ENCODE data around the gene N4BP2L2.

DNA sequence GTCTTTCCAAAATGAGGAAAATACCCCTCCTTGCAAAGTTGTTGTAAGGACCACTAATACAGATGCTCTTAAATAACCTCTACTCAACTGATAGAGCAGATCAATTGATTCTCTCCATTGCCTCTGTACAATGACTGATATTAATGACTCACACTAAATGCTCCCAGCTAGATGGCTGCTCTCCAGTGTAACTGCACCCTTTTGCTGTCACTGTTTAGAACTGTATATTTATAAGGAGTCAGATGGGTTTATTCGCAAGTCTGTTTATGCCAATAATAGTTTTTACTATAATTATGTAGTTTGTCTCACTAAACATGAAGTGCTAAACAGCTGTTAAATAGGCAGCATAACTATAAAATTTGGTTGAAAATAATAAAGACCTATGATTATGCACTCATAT lies 89.6 kb downstream of the N4BP2L2 start:
- TF ChIP-seq HNF4A (conservative IDR thresholded peaks at IDR 0.05) (no peak), TAF1 (conservative IDR thresholded peaks at IDR 0.05) (no peak), FOXA2 (IDR thresholded peaks at IDR 0.05) (no peak), NR2F2 (IDR thresholded peaks at IDR 0.05) (no peak), JUND (IDR thresholded peaks at IDR 0.05) (no peak), RAD21 (IDR thresholded peaks at IDR 0.05) (no peak), RXRA (IDR thresholded peaks at IDR 0.05) (no peak), YY1 (IDR thresholded peaks at IDR 0.05) (no peak)
- TF ChIP-seq, protein P1, sequence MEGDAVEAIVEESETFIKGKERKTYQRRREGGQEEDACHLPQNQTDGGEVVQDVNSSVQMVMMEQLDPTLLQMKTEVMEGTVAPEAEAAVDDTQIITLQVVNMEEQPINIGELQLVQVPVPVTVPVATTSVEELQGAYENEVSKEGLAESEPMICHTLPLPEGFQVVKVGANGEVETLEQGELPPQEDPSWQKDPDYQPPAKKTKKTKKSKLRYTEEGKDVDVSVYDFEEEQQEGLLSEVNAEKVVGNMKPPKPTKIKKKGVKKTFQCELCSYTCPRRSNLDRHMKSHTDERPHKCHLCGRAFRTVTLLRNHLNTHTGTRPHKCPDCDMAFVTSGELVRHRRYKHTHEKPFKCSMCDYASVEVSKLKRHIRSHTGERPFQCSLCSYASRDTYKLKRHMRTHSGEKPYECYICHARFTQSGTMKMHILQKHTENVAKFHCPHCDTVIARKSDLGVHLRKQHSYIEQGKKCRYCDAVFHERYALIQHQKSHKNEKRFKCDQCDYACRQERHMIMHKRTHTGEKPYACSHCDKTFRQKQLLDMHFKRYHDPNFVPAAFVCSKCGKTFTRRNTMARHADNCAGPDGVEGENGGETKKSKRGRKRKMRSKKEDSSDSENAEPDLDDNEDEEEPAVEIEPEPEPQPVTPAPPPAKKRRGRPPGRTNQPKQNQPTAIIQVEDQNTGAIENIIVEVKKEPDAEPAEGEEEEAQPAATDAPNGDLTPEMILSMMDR (IDR thresholded peaks at IDR 0.05; ENCODE audit: low read depth, low read length, missing input control), result no peak
- TF ChIP-seq, protein P2, sequence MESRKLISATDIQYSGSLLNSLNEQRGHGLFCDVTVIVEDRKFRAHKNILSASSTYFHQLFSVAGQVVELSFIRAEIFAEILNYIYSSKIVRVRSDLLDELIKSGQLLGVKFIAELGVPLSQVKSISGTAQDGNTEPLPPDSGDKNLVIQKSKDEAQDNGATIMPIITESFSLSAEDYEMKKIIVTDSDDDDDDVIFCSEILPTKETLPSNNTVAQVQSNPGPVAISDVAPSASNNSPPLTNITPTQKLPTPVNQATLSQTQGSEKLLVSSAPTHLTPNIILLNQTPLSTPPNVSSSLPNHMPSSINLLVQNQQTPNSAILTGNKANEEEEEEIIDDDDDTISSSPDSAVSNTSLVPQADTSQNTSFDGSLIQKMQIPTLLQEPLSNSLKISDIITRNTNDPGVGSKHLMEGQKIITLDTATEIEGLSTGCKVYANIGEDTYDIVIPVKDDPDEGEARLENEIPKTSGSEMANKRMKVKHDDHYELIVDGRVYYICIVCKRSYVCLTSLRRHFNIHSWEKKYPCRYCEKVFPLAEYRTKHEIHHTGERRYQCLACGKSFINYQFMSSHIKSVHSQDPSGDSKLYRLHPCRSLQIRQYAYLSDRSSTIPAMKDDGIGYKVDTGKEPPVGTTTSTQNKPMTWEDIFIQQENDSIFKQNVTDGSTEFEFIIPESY (IDR thresholded peaks at IDR 0.05), result no peak
- TF ChIP-seq, protein P3, sequence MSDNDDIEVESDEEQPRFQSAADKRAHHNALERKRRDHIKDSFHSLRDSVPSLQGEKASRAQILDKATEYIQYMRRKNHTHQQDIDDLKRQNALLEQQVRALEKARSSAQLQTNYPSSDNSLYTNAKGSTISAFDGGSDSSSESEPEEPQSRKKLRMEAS (IDR thresholded peaks at IDR 0.05), result no peak

Measured in liver (tissue), 3 donors.